Right lobe of liver (tissue), 4 donors: Measurements from ENCODE around the gene USP50.

Source experiments
- CTCF ChIP-seq, 4 donors: fragments of 200-600 bp in 3 of 4; fragments of 450-650 bp in 1 of 4; IDR thresholded peaks; one replicate each; pipeline versions ENCODE4 v1.5.1 to v1.8.0; 2016 to 2022; ENCODE audit warnings: antibody characterized with exemption in 4 of 4, mild to moderate bottlenecking in 2 of 4
- POLR2A ChIP-seq: fragments of 450-650 bp; IDR thresholded peaks from one replicate; pipeline ENCODE4 v1.6.1; 2017; ENCODE audit warnings: antibody characterized with exemption, mild to moderate bottlenecking
- donor health status: DM: no; HTN: no; CAD: no.
- donor health status: DM: no; HTN: no; CAD: no.
- donor health status: DM: no; HTN: yes; CAD: no.

GRCh38 chr15:50500352-50500751 lies 46.1 kb downstream of the USP50 start:
- TF ChIP-seq POLR2A (no peak), CTCF (IDR thresholded peaks at IDR 0.05) (no peak)
